LNCAP (cell line): ENCODE measurements around the gene DYNC1I1.
A peak's percentile ranks its signal among the peaks of the same experiment; 100 is the strongest.

Experiments
- TF ChIP-seq, protein P1 (sequence below): fragments of 450-650 bp; IDR thresholded peaks from 2 replicates; pipeline ENCODE4 v1.5.1; 2017; ENCODE audit warnings: mild to moderate bottlenecking

DYNC1I1 gene

DNA sequence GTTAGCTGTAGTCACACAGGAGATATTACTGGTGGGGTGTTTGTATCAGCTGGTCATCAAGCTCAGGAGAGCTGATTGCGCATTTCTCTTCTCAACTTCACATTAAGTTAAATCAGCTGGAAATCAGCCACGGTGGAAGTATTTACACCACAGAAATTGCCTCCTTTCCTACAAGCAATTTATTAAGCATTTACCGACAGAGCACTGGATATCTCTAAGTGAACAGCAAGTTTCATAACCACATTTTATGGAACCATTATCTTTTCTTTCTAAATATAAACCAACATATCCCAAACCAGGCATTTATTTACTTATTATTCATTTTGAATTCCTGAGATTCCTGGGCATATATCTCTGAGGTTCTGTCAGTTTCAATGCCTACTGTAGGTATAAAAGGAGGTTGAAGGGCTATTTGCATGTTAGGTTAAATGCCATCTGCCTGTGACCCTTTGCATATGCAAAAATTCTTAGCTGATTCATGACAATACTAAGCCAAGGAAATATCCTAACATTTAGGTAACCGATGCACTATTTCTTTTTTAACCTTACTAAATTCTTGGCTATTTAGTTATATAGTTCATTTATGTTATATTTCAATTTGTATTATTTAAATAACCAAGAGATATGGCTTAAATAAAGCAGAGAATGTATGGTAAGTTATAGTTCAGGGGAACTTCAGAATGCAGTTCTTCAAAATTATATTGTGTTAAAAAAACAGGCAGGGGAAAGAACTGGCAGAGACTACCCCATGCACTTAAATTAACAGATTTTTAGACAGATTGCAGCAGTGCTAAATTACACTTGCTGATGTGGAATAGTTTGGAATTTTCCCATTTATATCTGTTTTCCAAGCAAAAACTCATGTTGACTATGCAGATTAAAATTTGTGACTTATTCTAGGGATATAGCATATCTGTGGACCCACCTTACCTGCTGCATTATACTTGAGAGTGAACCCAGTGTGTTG is 56.8 kb downstream of the DYNC1I1 start:
- TF ChIP-seq, protein P1, sequence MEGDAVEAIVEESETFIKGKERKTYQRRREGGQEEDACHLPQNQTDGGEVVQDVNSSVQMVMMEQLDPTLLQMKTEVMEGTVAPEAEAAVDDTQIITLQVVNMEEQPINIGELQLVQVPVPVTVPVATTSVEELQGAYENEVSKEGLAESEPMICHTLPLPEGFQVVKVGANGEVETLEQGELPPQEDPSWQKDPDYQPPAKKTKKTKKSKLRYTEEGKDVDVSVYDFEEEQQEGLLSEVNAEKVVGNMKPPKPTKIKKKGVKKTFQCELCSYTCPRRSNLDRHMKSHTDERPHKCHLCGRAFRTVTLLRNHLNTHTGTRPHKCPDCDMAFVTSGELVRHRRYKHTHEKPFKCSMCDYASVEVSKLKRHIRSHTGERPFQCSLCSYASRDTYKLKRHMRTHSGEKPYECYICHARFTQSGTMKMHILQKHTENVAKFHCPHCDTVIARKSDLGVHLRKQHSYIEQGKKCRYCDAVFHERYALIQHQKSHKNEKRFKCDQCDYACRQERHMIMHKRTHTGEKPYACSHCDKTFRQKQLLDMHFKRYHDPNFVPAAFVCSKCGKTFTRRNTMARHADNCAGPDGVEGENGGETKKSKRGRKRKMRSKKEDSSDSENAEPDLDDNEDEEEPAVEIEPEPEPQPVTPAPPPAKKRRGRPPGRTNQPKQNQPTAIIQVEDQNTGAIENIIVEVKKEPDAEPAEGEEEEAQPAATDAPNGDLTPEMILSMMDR: no peak

- TF ChIP-seq, protein P1: peak; percentile 47
Measured at GRCh38 chr7:95840953-95841950, 68.9 kb downstream of the DYNC1I1 start.

DNA sequence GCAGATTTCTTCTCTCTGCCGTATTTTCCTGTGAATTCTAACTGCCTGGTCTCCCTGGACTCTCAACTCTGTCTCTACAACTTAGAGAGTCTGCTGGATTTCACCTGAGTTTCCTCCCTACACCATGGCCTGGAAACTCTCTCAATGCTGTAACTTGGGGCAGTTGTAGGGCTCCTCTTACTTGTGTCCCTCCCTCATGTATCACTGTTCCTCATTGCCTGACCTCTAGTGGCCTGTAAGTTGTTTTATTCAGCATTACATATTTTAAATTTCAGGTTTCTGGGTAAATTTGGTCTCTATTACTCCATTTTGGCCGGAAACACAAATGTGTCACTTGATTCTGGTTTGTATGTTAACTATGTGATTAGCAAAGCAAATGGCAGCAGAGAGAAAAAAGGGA is 70.9 kb downstream of the DYNC1I1 start:
- TF ChIP-seq, protein P1: no peak

DNA sequence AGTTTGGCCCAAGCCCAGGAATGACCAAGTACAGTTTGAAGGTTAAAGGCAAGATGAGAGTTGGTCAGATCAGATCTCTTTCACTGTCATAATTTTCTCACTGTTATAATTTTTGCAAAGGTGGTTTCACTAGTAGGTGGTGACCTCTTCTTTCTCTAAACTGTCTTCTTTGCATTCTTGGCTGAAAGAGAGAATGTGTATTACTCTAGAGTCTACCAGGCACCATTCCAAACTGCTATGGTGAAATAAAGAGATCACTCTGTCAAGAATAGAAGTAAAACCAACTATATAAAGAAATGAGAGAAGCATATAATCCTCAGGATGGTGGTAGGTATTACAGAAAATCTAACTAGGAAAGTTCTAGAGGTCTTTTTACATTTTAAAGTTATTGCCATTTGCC is 72.7 kb downstream of the DYNC1I1 start:
- TF ChIP-seq, protein P1: no peak

- TF ChIP-seq, protein P1: no peak
Measured at GRCh38 chr7:95847061-95847460, 74.7 kb downstream of the DYNC1I1 start.

- TF ChIP-seq, protein P1: no peak
Measured at GRCh38 chr7:95859429-95859828, 87.1 kb downstream of the DYNC1I1 start.

DNA sequence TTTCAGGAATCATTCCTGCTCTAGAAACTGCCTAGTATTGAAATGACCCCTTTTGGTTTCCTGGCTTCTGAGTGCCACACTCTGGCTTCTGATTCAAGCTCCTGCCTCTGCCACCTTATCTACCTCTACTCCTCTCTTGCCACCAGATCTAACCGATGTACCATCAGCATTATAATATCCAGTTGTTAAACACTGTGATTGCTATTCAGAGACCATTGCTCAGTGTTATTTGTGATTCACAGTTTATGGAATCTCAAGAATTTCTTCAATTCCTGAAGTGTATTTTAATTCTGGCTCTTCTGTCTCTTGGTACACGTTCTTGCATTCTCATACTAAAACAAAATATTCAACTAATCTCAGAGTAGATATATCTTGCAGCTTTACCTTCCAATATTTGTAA is 88.7 kb downstream of the DYNC1I1 start:
- TF ChIP-seq, protein P1: no peak
